ENCODE data around the gene NINJ1.
"Not testable (repeated sequence)": the region's sequence is repeated elsewhere in the genome, so short reads cannot be mapped to it uniquely, and the experiment has no call there.

NINJ1 gene

GRCh38 chr9:93119953-93120845 is 13.9 kb downstream of the NINJ1 start:
- peak; percentile 95 for DNase-seq (ENCODE audit: low spot score)
- peak; percentile 97 for FAIRE-seq

GRCh38 chr9:93119703-93119952 is 14.4 kb downstream of the NINJ1 start:
- no peak for DNase-seq (ENCODE audit: low spot score)
- no peak for FAIRE-seq

GRCh38 chr9:93118863-93119702 is 15.0 kb downstream of the NINJ1 start:
- DNase-seq (ENCODE audit: low spot score), result no peak
- no peak for FAIRE-seq

- no peak for DNase-seq (ENCODE audit: low spot score)
- FAIRE-seq, result no peak
These were observed 15.9 kb downstream of the NINJ1 start for GRCh38 chr9:93117924-93118862.

- DNase-seq (ENCODE audit: low spot score); FAIRE-seq: not testable (repeated sequence)
These were observed 16.5 kb downstream of the NINJ1 start for GRCh38 chr9:93117521-93117920.

GRCh38 chr9:93116072-93116961 is 17.7 kb downstream of the NINJ1 start:
- DNase-seq (ENCODE audit: low spot score), result no peak
- no peak for FAIRE-seq

- no peak for FAIRE-seq
- DNase-seq (ENCODE audit: low spot score), result no peak
These were observed 18.5 kb downstream of the NINJ1 start for GRCh38 chr9:93115486-93116071.

GRCh38 chr9:93114984-93115335 is 19.1 kb downstream of the NINJ1 start:
- no peak for DNase-seq (ENCODE audit: low spot score)
- no peak for FAIRE-seq

GRCh38 chr9:93114169-93114983 is 19.7 kb downstream of the NINJ1 start:
- FAIRE-seq (no peak), DNase-seq (ENCODE audit: low spot score) (no peak)

- FAIRE-seq, result no peak
- no peak for DNase-seq (ENCODE audit: low spot score)
These were observed 21.1 kb downstream of the NINJ1 start for GRCh38 chr9:93112864-93113389.

- FAIRE-seq, result no peak
- DNase-seq (ENCODE audit: low spot score), result no peak
These were observed 21.8 kb downstream of the NINJ1 start for GRCh38 chr9:93112116-93112863.

- FAIRE-seq (no peak), DNase-seq (ENCODE audit: low spot score) (no peak)
These were observed 22.5 kb downstream of the NINJ1 start for GRCh38 chr9:93111371-93112115.

GRCh38 chr9:93111001-93111370 is 23.1 kb downstream of the NINJ1 start:
- FAIRE-seq (no peak), DNase-seq (ENCODE audit: low spot score) (no peak)

GRCh38 chr9:93110311-93110855 is 23.7 kb downstream of the NINJ1 start:
- FAIRE-seq, result no peak
- DNase-seq (ENCODE audit: low spot score), result no peak

GRCh38 chr9:93108291-93109041 is 25.6 kb downstream of the NINJ1 start:
- FAIRE-seq, result no peak
- DNase-seq (ENCODE audit: low spot score), result no peak

- DNase-seq (ENCODE audit: low spot score) (no peak), FAIRE-seq (no peak)
These were observed 26.3 kb downstream of the NINJ1 start for GRCh38 chr9:93107825-93108161.
